ENCODE data around the gene LRP5.

The LRP5 gene

DNA sequence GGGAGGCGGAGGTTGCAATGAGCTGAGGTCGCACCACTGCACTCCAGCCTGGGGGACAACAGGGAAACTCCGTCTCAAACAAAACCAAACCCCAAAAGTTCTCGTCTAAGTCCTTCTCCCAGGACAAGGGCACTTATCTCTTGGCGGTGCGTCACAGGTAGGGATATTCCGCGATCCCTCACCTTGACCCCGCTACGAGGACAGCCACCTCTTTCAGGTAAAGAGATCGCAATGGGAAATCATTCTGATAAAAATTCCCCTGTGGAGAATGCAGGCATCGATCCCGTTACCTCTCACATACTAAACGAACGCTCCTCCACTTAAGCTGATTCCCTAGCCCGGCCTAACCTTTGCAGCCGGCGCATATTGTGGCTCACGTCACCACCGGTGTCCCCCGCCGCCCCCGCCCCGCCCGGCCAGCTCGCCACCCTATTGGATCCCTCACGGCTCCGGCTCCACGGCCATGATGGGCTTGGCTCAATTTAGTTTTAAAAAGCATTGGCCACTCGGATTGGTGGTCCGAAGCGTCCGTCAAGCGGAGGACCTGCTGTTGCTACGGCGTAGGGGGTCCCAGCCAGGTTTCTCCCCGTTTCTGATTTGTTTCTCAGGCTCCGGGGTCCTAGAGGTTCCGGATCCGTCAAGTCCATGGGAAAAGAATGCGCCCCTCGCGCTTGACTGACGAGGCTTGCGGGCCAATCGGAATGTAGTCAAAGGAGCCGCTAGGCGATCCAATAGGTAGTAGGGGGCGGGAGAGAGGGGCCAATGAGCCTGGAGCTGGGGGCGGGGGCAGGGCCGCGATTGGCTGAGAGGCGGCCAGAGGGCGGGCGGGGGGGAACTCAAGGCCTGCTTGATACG lies 147.7 kb downstream of the LRP5 start:
- no peak for TF ChIP-seq CTCF (IDR thresholded peaks at IDR 0.05; ENCODE audit: insufficient read depth, low read depth, low read length, missing control alignments)
- peak; percentile 98 for DNase-seq (ENCODE audit: low read depth)
- H3K4me3 ChIP-seq (ENCODE audit: low read depth, low read length): peak overlapping the region; percentile 89

DNA sequence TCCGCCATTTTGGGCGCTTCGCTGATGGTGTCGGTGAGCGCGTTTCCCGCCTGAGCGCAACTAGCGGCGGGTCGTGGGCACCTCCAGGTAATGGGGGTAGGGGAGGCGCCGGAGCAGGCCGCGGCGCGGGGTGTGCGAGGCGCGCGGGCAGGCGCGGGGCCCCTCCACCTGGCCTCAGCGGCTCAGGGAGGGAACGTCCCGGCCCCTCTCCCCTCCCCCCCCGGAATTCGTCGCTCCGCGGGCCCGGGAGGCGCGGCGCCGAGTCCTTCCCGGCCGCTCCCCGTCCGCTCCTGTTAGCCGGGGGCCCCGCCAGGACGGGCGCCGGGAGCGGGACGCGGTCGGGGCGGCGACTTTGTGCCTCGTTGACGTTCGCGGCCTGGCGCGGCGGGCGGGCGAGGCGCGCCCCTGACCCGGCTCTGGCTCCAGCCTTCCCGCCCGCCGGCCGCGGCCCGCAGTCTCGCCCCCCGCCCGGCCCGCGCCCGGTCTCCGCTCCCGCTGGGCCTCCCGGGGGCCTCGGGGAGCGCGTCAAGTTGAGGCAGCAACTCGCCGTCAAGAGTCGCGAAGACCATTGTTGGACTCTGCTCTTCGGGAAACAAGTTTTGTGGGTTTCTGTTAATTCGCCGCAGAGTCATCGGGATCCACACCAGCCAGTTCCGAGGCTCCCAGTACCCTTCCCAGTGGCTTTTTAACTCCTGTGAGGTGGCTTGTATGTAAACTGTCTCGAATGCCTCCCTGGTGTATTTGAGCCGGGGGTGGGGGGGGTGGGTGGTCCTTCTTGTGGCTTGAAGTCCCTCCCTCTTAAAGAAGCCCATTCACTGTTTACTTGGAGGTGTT lies 148.6 kb downstream of the LRP5 start, which contains the start of gene PPP6R3:
PPP6R3 (plus strand) TSS at position 12 of the 834 bp plus-strand sequence. CDS start 76,913 bp downstream, outside the sequence.
- no peak for TF ChIP-seq CTCF (IDR thresholded peaks at IDR 0.05; ENCODE audit: insufficient read depth, low read depth, low read length, missing control alignments)
- DNase-seq (ENCODE audit: low read depth): peak; percentile 45
- H3K4me3 ChIP-seq (ENCODE audit: low read depth, low read length): peak within 1 kb of the TSS; percentile 89

DNA sequence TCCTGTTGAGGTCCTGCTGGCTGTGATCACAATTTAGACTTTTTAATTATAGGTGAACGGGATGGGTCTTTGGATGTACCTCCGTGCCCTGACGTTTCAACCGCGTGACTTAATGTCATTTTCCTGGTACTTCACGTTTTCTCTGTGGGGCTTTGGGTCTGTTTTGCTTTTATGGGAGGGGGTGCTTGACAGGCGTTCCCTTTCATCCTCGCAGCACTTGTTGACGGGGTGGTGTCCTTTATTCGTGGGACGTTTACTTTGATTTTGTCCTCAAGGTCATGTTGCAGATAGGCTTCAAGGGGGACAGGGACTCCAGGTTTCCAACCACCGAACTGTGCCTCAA lies 149.2 kb downstream of the LRP5 start:
- DNase-seq (ENCODE audit: low read depth): no peak
- TF ChIP-seq CTCF (IDR thresholded peaks at IDR 0.05; ENCODE audit: insufficient read depth, low read depth, low read length, missing control alignments): no peak
- H3K4me3 ChIP-seq (ENCODE audit: low read depth, low read length): peak overlapping the region; percentile 84

- TF ChIP-seq CTCF (IDR thresholded peaks at IDR 0.05; ENCODE audit: insufficient read depth, low read depth, low read length, missing control alignments): no peak
- no peak for DNase-seq (ENCODE audit: low read depth)
- no peak overlapping the region for H3K4me3 ChIP-seq (ENCODE audit: low read depth, low read length)
Observed at GRCh38 chr11:68463714-68464113, 151.3 kb downstream of the LRP5 start.

GRCh38 chr11:68467201-68467834 lies 154.9 kb downstream of the LRP5 start:
- no peak for TF ChIP-seq CTCF (IDR thresholded peaks at IDR 0.05; ENCODE audit: insufficient read depth, low read depth, low read length, missing control alignments)
- no peak for DNase-seq (ENCODE audit: low read depth)
- no peak overlapping the region for H3K4me3 ChIP-seq (ENCODE audit: low read depth, low read length)

DNA sequence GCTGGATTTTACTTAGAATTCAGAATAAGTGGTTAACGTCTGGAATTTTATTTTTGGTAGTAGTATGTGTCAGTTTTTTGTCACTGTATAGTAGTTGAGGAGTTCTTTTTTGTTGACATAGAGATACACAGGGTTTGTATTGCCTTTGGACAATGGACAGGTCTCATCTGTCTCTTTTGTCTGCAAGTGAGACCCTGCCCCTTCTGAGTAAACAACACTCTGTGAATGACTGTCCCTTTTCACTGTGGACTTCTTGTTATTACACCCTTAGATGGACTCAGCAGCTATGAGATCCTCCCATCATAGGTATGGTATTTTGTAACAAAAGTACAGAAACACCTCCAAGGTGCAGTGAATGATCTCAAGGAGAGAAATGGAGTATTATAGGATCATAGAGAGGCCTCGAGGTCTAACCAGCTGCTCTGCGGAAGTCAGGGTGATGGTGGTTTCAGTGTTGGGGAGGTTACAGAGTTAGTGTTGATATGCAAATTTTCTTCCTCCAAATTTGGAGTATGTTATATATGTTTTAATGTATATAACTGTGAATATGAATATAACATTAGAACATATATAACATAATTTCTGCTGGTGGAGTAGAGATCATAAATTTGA lies 155.9 kb downstream of the LRP5 start:
- DNase-seq (ENCODE audit: low read depth): no peak
- no peak for TF ChIP-seq CTCF (IDR thresholded peaks at IDR 0.05; ENCODE audit: insufficient read depth, low read depth, low read length, missing control alignments)
- H3K4me3 ChIP-seq (ENCODE audit: low read depth, low read length): no peak overlapping the region
